NT2/D1 (cell line): ENCODE data around the gene QRICH2.

ENCODE experiments used
- SUZ12 ChIP-seq: IDR thresholded peaks from 2 replicates; pipeline ENCODE4 v1.6.1; 2011; ENCODE audit not compliant: insufficient read length, insufficient read depth; ENCODE audit errors: extremely low read depth
- YY1 ChIP-seq: IDR thresholded peaks from 2 replicates; pipeline ENCODE4 v1.6.1; 2011; ENCODE audit not compliant: insufficient read length, insufficient read depth
- ZNF274 ChIP-seq: IDR thresholded peaks from 2 replicates; pipeline ENCODE4 v1.6.1; 2011; ENCODE audit warnings: mild to moderate bottlenecking, low read depth, low read length

DNA sequence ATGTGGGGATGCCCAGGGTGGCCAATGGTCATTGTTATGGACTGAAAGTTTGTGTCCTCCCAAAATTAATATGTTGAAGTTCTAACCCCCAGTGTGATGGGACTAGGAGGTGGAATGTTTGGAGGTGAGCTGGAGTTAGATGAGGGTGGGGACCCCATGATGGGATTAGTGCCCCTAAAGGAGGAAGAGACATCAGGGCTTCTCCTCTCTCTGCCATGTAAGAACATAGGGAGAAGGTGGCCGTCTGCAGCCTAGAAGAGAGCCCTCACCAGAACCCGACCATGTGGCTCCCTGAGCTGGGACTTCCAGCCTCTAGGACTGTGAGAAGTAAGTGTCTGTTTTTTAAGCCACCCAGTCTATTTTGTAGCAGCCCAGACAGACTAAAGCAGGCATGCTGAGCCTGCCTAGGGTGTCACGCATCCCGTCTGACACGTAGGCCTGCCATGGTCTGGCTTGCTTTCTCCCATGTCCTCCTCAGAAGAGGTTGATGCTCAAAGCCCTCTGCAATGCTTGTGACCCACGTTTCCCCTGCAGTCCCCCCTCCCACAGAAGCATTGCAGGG is 49.6 kb upstream of the QRICH2 start:
- TF ChIP-seq YY1 (no peak), ZNF274 (no peak), SUZ12 (no peak)
